Thyroid gland (tissue), 4 donors: ENCODE results near the gene DGKQ.
"Not testable (repeated sequence)": the region's sequence is repeated elsewhere in the genome, so short reads cannot be mapped to it uniquely, and the experiment has no call there.

ENCODE experiments used
- CTCF ChIP-seq, 6 experiments: fragments of 200-600 bp in 3 of 6; fragments of 450-650 bp in 3 of 6; sonication (generic) in 3 of 6; IDR thresholded peaks; one replicate each; pipeline ENCODE4 v1.5.1; 2016 to 2019; ENCODE audit warnings: antibody characterized with exemption in 6 of 6, mild to moderate bottlenecking in 2 of 6, inconsistent platforms in 1 of 6, moderate library complexity in 1 of 6
- POLR2A ChIP-seq, 2 donors: fragments of 450-650 bp; IDR thresholded peaks; one replicate each; pipeline ENCODE4 v1.6.1; 2017; ENCODE audit warnings: antibody characterized with exemption in 2 of 2, mild to moderate bottlenecking in 2 of 2, moderate library complexity in 1 of 2

- not testable (repeated sequence) for TF ChIP-seq CTCF, POLR2A (IDR thresholded peaks at IDR 0.05)
Observed at GRCh38 chr4:918591-918990, 54.8 kb downstream of the DGKQ start.
